Stimulated activated naive CD8-positive, alpha-beta T cell treated with anti-CD3 and anti-CD28 coated beads, Interleukin-15, Interleukin-2, amounts not matched to agents 100 ng/mL and 50 ng/mL, for 24 hours (primary cell): ENCODE results near the gene DCHS2.

Experiments
- H3K27ac Mint-ChIP-seq: one replicate; pipeline ENCODE4 v1.8.0; 2021; ENCODE audit warnings: mild to moderate bottlenecking, mixed read lengths
- H3K27me3 Mint-ChIP-seq: one replicate; pipeline ENCODE4 v1.8.0; 2021; ENCODE audit warnings: mixed read lengths
- H3K36me3 Mint-ChIP-seq: one replicate; pipeline ENCODE4 v1.8.0; 2021; ENCODE audit warnings: low read depth, mixed read lengths
- H3K4me1 Mint-ChIP-seq: one replicate; pipeline ENCODE4 v1.8.0; 2021; ENCODE audit warnings: low read depth, mixed read lengths
- H3K4me3 Mint-ChIP-seq: one replicate; pipeline ENCODE4 v1.8.0; 2021; ENCODE audit warnings: mild to moderate bottlenecking, mixed read lengths
- H3K9me3 Mint-ChIP-seq: one replicate; pipeline ENCODE4 v1.8.0; 2021; ENCODE audit warnings: mixed read lengths

DCHS2 gene

GRCh38 chr4:154354883-154355282, 136.7 kb downstream of the DCHS2 start:
- H3K27me3 Mint-ChIP-seq: peaks cover 3% of the 10 kb centered on the region
- no peaks in the 10 kb centered on the region for H3K4me1 Mint-ChIP-seq
- H3K36me3 Mint-ChIP-seq: no peaks in the 10 kb centered on the region
- no peaks in the 10 kb centered on the region for H3K9me3 Mint-ChIP-seq
- H3K4me3 Mint-ChIP-seq: no peak overlapping the region
- no peak overlapping the region for H3K27ac Mint-ChIP-seq

GRCh38 chr4:154349829-154350228, 141.8 kb downstream of the DCHS2 start:
- Mint-ChIP-seq H3K36me3 (no peaks in the 10 kb centered on the region), H3K9me3 (no peaks in the 10 kb centered on the region), H3K27me3 (peaks cover 9% of the 10 kb centered on the region), H3K4me1 (no peaks in the 10 kb centered on the region), H3K4me3 (no peak overlapping the region), H3K27ac (no peak overlapping the region)

- Mint-ChIP-seq H3K4me1 (no peaks in the 10 kb centered on the region), H3K4me3 (no peak overlapping the region), H3K9me3 (no peaks in the 10 kb centered on the region), H3K27me3 (peaks cover 9% of the 10 kb centered on the region), H3K27ac (no peak overlapping the region), H3K36me3 (no peaks in the 10 kb centered on the region)
Observed at GRCh38 chr4:154348657-154349056, 142.9 kb downstream of the DCHS2 start.

- Mint-ChIP-seq H3K9me3 (no peaks in the 10 kb centered on the region), H3K4me3 (no peak overlapping the region), H3K4me1 (no peaks in the 10 kb centered on the region), H3K36me3 (no peaks in the 10 kb centered on the region), H3K27ac (no peak overlapping the region), H3K27me3 (peaks cover 9% of the 10 kb centered on the region)
Observed at GRCh38 chr4:154345359-154345758, 146.2 kb downstream of the DCHS2 start.

- Mint-ChIP-seq H3K4me3 (no peak overlapping the region), H3K27ac (no peak overlapping the region), H3K36me3 (no peaks in the 10 kb centered on the region), H3K4me1 (no peaks in the 10 kb centered on the region), H3K27me3 (peaks cover 5% of the 10 kb centered on the region), H3K9me3 (no peaks in the 10 kb centered on the region)
Observed at GRCh38 chr4:154344686-154345085, 146.9 kb downstream of the DCHS2 start.

- H3K4me3 Mint-ChIP-seq: no peak overlapping the region
- H3K9me3 Mint-ChIP-seq: no peaks in the 10 kb centered on the region
- H3K36me3 Mint-ChIP-seq: no peaks in the 10 kb centered on the region
Observed at GRCh38 chr4:154343651-154344050, 147.9 kb downstream of the DCHS2 start.

GRCh38 chr4:154341448-154341847, 150.2 kb downstream of the DCHS2 start:
- no peaks in the 10 kb centered on the region for H3K9me3 Mint-ChIP-seq
- H3K4me3 Mint-ChIP-seq: no peak overlapping the region
- H3K4me1 Mint-ChIP-seq: no peaks in the 10 kb centered on the region
- H3K27me3 Mint-ChIP-seq: peaks cover 3% of the 10 kb centered on the region
- no peaks in the 10 kb centered on the region for H3K36me3 Mint-ChIP-seq
- no peak overlapping the region for H3K27ac Mint-ChIP-seq

More at GRCh38 chr4:154343651-154344050, 147.9 kb downstream of the DCHS2 start:
- Mint-ChIP-seq H3K27me3 (peaks cover 5% of the 10 kb centered on the region), H3K4me1 (no peaks in the 10 kb centered on the region), H3K27ac (no peak overlapping the region)

GRCh38 chr4:154335588-154335987, 156.0 kb downstream of the DCHS2 start:
- H3K36me3 Mint-ChIP-seq: no peaks in the 10 kb centered on the region
- H3K4me3 Mint-ChIP-seq: no peak overlapping the region
- H3K9me3 Mint-ChIP-seq: no peaks in the 10 kb centered on the region
- H3K27ac Mint-ChIP-seq: no peak overlapping the region
- peaks cover 22% of the 10 kb centered on the region for H3K27me3 Mint-ChIP-seq
- peaks cover 11% of the 10 kb centered on the region for H3K4me1 Mint-ChIP-seq

GRCh38 chr4:154332681-154333421, 158.7 kb downstream of the DCHS2 start:
- H3K4me3 Mint-ChIP-seq: peak overlapping the region; percentile 79
- H3K9me3 Mint-ChIP-seq: no peaks in the 10 kb centered on the region
- no peaks in the 10 kb centered on the region for H3K36me3 Mint-ChIP-seq
- peak overlapping the region; percentile 12 for H3K27ac Mint-ChIP-seq
- H3K4me1 Mint-ChIP-seq: peaks cover 11% of the 10 kb centered on the region
- peaks cover 34% of the 10 kb centered on the region for H3K27me3 Mint-ChIP-seq

GRCh38 chr4:154329939-154330338, 161.7 kb downstream of the DCHS2 start:
- H3K9me3 Mint-ChIP-seq: peaks cover 3% of the 10 kb centered on the region
- H3K27me3 Mint-ChIP-seq: peaks cover 52% of the 10 kb centered on the region
- peaks cover 11% of the 10 kb centered on the region for H3K4me1 Mint-ChIP-seq
- no peak overlapping the region for H3K4me3 Mint-ChIP-seq
- no peaks in the 10 kb centered on the region for H3K36me3 Mint-ChIP-seq
- H3K27ac Mint-ChIP-seq: no peak overlapping the region

GRCh38 chr4:154329268-154329868, 162.2 kb downstream of the DCHS2 start:
- Mint-ChIP-seq H3K9me3 (peaks cover 3% of the 10 kb centered on the region), H3K4me3 (no peak overlapping the region)

GRCh38 chr4:154328030-154328429, 163.6 kb downstream of the DCHS2 start:
- Mint-ChIP-seq H3K36me3 (no peaks in the 10 kb centered on the region), H3K9me3 (peaks cover 3% of the 10 kb centered on the region), H3K4me1 (peaks cover 8% of the 10 kb centered on the region), H3K27me3 (peaks cover 55% of the 10 kb centered on the region), H3K27ac (no peak overlapping the region), H3K4me3 (no peak overlapping the region)

More at GRCh38 chr4:154329268-154329868, 162.2 kb downstream of the DCHS2 start:
- Mint-ChIP-seq H3K36me3 (no peaks in the 10 kb centered on the region), H3K27ac (no peak overlapping the region), H3K27me3 (peaks cover 52% of the 10 kb centered on the region), H3K4me1 (peaks cover 11% of the 10 kb centered on the region)

- Mint-ChIP-seq H3K4me1 (no peaks in the 10 kb centered on the region), H3K4me3 (no peak overlapping the region), H3K27ac (no peak overlapping the region), H3K9me3 (peaks cover 8% of the 10 kb centered on the region), H3K27me3 (peaks cover 33% of the 10 kb centered on the region), H3K36me3 (no peaks in the 10 kb centered on the region)
Observed at GRCh38 chr4:154320521-154320920, 171.1 kb downstream of the DCHS2 start.

GRCh38 chr4:154319736-154320135, 171.9 kb downstream of the DCHS2 start:
- no peak overlapping the region for H3K4me3 Mint-ChIP-seq
- H3K4me1 Mint-ChIP-seq: no peaks in the 10 kb centered on the region
- no peak overlapping the region for H3K27ac Mint-ChIP-seq
- H3K27me3 Mint-ChIP-seq: peaks cover 31% of the 10 kb centered on the region
- H3K36me3 Mint-ChIP-seq: no peaks in the 10 kb centered on the region
- H3K9me3 Mint-ChIP-seq: peaks cover 8% of the 10 kb centered on the region

- Mint-ChIP-seq H3K9me3 (peaks cover 8% of the 10 kb centered on the region), H3K4me1 (no peaks in the 10 kb centered on the region), H3K36me3 (no peaks in the 10 kb centered on the region), H3K27me3 (peaks cover 30% of the 10 kb centered on the region), H3K4me3 (no peak overlapping the region), H3K27ac (no peak overlapping the region)
Observed at GRCh38 chr4:154317201-154317999, 174.2 kb downstream of the DCHS2 start.
